NCI-H146 treated with DMSO at 0.1 percent for 48 hours (cell line): ENCODE measurements around the gene TSPYL2.

Experiments used
- DNase-seq: peaks from one replicate; lab custom pipeline; 2025; ENCODE audit not compliant: unreplicated experiment; lab: John Stamatoyannopoulos, UW

TSPYL2 gene

DNA sequence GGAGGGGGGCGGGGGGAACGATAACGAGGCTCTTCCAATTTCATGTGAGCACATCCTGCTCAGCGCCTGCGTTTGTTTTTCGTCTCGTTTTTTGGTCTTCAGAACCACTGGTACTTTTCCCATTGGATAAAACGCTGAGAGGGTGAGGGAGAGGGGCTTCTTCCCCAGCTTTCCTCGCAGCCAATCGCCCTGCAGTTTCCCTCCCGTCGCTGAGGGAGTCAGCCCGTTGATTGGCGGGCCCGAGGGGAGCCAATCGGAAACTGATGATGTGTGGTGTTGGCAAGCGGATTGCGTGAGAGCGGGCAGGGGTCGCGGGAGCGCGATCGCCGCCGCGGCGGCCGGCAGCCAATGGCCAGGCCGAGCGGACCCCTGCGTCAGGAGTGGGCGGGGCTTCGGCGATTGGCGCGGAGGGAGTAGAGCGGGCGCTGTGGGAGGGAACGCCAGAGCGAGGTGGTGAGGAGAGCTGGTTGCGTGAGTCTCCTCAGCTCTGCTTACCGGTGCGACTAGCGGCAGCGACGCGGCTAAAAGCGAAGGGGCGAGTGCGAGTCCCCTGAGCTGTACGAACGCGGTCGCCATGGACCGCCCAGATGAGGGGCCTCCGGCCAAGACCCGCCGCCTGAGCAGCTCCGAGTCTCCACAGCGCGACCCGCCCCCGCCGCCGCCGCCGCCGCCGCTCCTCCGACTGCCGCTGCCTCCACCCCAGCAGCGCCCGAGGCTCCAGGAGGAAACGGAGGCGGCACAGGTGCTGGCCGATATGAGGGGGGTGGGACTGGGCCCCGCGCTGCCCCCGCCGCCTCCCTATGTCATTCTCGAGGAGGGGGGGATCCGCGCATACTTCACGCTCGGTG is at the start of gene TSPYL2:
TSPYL2 (plus strand) TSS at position 443 of the 848 bp plus-strand sequence; CDS start at position 575, 132 bp downstream.
- peak; percentile 90 for DNase-seq

DNA sequence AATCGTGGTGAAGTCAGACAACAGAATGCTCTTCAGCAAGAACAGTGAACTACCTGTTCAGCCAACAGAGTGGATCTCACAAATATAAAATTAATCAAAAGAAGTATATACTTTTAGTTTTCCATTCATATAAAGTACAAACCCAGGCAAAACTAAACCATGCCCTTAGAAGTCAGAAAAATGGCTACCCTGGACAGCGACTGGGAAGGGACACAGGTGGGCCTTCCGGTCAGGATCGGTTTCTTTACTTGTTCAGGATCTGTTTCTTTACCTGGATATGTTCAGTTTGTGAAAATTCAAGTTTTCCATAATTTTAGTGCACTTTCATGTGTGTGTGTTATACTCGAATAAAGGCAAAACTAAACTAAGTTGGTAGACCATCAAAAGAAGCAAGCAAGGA is 46.0 kb upstream of the TSPYL2 start:
- no peak for DNase-seq

DNA sequence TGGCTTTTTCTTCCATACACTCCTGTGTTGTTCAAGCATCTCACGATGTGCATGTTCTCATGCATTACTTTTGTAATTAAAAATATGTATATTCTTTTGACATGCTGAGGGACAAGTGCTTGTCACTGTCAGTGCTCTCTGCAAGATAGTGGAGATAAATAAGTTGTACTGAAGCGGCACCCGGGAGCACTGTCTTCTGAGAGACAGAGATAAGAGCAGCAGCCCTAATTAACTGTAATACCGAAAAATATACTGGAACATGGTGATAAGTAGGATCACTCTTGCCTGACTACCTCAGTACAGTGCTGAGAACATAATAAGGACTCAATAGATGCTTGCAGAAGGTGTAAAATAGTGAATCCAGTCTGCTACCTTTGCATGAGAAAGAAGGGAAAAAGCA is 42.9 kb upstream of the TSPYL2 start:
- DNase-seq, result no peak

DNA sequence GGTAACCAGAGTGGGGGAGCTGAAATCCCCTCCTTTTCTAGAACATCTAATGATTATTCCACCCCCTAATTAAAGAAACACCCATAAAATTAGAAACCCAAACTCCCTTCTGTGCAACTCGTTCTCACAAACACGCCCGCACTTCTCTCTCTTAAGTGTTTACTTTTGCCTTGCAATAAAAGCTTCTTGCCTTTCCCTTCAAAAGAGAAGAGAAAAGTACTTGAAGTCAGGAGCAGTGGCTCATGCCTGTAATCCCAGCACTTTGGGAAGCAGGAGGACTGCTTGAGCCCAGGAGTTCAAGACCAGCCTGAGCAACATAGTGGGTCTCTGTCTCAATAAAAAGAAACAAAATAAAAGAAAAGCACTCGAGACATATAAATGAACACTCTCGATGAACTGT is 37.2 kb upstream of the TSPYL2 start:
- DNase-seq, result no peak

DNA sequence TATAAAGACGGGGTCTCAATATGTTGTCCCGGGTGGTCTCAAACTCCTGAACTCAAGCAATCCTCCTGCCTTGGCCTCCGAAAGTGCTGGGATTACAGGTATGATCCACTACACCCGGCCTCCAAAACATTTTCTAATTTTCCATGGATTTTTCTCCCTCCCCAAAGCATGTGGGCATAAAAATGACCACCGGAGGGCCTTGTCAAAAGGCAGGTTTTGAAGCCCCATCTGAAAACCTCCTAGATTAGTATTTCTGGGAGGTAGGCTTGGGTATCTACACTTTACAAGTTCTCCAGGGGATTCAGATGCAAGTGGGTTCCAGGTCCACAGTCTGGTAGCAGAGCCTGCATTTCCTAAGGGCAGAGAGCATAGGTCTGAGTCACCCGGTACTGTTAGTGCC is 34.9 kb upstream of the TSPYL2 start:
- no peak for DNase-seq

DNA sequence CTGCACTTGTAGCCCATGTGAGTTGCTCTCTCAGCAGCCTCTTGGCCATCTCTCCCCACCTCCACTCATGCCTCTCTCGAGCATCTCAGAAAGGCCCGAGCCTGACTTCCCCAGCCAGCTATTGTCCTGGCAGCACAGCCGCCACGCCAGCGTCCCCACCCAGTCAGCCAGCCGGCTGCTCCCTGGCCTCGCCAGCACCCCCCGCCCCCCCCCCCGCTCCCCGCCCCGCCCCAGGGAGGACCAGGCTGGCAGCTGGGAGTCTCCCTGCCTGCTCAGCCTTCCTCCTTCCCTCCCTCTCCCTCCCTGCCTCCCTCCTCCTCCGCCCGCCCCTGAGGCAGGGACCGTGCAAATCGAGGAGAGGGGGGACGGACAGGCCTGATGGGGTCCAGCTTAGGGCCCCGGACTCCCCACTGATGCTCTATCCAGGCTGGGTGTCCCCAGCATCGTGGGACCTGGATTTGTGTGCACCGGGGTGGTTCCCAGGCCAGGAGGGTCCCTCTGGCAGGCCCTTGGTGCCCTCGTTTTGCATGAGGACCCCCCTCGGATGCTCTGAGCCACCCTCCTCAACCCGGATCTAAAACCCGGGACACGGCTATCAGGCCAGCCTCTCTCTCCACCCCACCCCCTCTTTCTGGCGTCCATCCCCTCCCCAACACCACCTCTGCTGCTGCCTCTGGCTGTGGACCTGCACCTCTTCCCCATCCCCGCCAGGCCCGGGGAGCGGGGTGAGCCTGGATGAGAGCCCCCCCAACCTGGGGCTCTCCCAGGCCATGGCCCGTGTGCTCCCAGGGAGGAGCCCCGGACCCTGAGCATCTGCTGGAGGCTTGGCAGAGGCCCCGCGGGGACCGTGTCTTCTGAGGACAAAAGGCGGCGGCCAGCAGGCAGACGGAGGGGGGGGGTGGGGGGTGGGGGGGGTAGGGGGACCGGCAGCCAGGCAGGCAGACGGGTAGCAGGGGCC is 33.7 kb upstream of the TSPYL2 start, which contains the start of gene GPR173:
GPR173 (plus strand) TSS at position 621 of the 958 bp plus-strand sequence. CDS start 27,833 bp downstream, outside the sequence.
- DNase-seq, result peak; percentile 42

DNA sequence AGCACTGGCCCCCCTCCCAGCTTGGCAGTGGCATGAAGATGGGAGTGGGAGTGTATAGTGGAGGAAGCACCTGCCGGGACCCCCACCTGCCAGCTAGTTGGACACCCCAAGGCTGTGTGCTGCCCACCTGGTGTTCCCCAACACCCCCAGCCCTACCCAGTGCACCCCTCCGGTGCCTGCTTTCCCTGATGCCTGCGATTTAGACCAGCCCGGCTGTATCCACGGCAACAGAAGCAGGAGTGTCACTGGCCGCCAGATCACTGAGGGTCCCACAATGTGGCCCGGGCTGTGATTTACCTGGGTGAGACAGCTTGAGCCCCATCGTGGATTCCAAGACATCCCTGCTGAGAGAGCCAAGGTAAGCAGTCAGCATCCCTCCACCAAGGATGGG is 33.0 kb upstream of the TSPYL2 start:
- DNase-seq, result no peak

DNA sequence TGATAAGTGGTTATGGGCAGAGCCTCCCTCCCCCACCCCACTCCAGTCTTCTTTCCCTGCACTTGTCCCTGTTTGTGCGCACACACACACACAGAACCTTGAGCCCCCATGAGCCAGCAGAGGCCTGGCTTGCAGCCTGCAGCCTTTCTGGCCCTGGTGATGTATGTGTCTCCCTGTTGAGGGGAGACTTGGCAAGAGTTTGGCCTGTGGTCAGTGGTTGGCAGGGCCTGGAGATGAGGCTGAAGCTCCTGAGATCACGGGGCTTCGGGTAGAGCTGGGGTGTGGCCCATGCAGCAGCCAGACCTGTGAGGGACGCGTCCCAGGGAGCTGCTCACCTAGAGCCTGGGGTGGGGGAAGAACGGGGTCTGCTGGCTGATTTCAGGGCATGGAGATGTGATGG is 31.3 kb upstream of the TSPYL2 start:
- DNase-seq, result no peak

DNA sequence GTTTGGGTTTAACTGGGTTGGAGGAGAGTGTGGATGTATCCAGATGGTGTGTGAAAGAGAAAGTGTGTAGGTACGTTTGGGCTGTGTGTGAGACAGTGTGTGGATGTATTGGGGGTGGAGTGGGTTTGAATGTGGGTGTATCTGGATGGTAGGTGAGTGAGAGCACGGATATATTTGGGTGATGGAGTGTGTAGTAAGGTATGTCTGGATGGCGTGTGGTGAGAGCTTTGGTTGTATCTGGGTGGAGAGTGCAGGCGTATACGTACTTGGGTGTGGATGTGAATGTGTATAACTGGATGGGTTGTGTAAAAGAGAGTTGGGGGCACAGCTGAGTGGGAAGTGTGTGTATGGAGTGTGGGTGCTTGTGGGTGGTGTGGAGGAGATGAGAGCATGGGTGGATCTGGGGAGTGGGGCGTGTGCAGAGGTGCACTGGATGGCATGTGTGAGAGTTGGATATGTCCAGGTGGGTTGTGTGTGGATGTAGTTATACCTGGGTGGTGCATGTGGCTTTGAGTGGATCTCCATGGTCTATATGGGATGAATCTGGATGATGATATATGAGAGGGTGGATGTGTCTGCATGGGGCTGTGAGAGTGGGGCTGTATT is 26.8 kb upstream of the TSPYL2 start:
- no peak for DNase-seq

DNA sequence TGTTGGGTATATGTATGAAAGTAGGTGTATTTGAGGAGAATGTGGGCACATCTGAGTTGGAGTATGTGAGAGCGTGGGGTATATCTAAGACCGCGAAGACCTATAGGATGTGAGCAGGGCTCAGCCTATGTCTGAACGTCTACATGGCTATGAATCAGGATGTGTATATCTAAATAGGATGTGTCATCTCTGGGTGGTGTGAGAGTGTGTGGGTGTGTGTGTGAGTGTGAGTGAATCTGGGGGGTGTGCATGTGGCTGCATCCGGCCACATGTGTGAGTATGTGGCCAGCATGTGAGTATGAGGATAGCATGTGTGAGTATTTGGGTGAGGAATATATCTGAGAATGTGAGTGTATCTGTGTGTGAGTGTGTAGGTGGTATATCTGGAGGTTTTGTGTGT is 25.9 kb upstream of the TSPYL2 start:
- DNase-seq, result no peak

DNA sequence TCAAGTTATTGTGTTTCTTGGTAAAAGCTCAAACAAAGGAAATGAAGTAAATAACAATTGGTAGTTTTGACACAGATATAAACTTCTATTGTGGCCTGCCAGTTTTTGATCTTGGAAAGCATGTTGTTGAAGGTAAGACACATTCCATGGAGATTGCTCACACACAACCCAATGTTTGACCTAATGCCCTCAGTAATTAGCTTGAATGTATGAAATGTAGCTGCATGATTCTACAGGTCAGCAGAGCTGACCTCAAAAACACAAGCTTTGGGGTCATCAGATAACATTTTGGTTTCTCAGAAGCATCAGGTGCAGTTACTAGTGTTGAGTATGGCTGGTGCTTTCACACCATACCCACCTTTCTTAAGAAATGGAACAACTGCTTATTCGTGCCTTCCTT is 17.1 kb upstream of the TSPYL2 start:
- no peak for DNase-seq

DNA sequence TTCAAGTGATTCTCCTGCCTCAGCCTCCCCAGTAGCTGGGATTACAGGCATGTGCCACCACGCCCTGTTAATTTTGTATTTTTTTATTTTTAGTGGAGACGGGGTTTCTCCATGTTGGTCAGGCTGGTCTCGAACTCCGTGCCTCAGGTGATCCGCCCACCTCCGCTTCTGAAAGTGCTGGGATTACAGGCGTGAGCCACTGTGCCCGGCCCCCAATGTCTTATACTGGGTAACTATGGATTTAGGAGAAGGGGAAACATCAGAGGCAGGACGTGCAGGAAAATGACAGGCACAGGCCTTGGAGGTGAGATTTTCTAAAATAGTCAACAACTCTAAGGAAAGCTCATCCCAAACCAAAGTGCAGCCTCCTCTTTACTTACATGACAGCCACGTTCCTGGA is 11.1 kb upstream of the TSPYL2 start:
- DNase-seq, result no peak

DNA sequence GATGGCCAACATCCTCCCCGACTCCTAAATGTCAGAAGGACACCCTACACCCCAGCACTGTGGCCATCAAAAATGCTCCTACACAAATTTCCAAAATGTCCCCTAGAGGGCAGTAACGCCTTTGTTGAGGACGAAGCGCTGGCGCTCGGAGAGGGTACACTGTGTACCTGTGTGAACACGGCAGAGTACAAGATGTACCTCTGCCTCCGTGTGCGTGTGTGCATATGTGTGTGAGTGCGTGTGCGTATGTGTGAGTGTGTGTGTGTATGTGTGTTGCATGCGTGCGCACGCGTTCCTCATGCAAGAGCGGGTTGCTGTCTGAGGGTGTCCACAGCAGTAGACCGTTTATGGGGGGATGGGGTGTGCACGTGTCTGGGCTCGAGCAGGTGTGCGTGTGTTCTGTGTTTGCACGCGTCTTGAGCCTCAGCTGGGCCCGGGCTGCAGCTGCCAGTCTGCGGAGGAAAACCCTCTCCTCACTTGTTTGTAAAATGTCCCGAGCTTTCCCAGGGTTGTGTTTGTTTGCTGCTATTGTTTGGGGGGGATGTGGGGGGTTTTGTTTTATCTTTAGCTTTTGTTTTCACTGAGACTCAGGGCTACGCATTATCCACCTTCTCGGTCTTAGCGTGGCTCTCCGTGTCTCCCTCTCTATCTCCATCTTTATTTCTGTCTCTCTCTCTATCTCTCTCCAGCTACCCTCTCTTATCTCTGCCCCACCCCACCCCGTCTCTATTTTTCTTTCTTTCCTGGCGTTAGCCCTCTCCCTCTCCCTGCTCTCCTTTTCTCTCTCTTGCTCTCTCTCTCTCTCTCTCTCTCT is 10.4 kb upstream of the TSPYL2 start:
- DNase-seq, result peak; percentile 64

DNA sequence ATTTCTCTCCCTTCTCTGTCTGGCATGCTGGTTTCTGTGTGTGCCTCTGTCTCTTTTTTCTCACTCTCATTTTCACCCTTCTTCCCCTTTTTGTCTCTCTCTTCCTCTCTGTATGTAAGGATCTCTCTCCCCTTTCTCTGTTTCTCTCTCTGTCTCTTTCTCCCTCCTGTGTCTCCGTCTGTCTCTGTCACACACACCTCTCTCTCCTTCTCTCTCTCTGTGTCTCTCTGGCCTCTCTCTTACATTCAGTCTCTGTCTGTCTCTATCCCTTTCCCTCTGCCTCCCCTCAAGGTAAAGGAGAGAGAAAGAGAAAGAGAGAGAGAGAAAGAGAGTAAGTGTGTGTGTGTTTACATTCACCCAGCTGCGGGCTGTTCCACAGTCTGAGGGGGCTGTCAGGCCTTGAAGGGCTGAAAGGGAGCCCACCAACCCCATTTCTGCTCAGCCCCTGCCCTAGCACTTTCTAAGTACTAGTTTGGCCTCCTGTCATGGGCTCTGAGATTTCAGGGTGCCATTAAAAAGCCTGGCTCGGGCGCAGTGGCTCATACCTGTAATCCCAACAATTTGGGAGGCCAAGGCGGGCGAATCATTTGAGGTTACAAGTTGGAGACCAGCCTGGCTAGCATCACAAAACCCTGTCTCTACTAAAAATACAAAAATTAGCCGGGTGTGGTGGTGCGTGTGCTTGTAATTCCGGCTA is 9.6 kb upstream of the TSPYL2 start:
- no peak for DNase-seq

DNA sequence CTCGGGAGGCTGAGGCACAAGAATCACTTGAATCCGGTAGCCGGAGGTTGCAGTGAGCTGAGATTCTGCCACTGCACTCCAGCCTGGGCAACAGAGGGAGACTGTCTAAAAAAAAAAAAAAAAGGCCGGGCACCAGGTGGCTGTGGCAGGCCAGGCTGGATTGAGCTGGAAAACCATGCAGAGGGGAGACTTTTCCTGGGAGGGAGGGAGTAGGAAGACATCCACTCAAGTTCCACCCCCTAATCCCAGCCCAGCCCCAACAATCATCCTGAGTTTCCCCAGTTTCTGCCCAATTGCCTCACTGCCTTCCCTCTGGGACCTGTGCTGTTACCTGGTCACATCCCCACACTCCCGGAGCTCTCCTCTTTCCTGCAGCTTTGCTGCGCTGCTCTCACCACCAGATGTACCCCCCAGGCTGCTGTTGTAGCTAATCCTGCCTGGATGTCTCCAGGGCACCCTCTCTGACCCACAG is 9.0 kb upstream of the TSPYL2 start:
- DNase-seq, result peak; percentile 57

DNA sequence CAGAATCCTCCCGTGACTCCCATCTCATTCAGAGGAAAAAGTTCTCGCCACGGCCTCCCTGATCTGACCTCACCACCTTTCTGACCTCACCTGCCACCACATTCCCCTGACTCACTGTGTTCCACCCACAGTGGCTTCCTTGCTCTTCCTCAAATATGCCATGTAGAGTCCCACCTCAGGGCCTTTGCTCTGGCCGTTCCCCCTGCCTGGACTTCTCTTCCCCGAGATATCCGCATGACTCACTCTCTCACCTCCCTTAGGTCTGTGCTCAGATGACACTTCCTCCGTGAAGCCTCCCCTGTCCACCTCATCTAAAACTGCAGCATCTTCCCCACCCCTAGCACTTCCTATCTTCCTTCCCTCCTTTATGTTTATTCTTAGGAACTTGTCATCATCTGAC is 7.2 kb upstream of the TSPYL2 start:
- no peak for DNase-seq

DNA sequence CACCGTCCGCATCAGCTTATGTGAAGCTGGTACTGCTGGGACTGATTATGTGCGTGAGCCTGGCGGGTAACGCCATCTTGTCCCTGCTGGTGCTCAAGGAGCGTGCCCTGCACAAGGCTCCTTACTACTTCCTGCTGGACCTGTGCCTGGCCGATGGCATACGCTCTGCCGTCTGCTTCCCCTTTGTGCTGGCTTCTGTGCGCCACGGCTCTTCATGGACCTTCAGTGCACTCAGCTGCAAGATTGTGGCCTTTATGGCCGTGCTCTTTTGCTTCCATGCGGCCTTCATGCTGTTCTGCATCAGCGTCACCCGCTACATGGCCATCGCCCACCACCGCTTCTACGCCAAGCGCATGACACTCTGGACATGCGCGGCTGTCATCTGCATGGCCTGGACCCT is 5.5 kb upstream of the TSPYL2 start:
- no peak for DNase-seq

DNA sequence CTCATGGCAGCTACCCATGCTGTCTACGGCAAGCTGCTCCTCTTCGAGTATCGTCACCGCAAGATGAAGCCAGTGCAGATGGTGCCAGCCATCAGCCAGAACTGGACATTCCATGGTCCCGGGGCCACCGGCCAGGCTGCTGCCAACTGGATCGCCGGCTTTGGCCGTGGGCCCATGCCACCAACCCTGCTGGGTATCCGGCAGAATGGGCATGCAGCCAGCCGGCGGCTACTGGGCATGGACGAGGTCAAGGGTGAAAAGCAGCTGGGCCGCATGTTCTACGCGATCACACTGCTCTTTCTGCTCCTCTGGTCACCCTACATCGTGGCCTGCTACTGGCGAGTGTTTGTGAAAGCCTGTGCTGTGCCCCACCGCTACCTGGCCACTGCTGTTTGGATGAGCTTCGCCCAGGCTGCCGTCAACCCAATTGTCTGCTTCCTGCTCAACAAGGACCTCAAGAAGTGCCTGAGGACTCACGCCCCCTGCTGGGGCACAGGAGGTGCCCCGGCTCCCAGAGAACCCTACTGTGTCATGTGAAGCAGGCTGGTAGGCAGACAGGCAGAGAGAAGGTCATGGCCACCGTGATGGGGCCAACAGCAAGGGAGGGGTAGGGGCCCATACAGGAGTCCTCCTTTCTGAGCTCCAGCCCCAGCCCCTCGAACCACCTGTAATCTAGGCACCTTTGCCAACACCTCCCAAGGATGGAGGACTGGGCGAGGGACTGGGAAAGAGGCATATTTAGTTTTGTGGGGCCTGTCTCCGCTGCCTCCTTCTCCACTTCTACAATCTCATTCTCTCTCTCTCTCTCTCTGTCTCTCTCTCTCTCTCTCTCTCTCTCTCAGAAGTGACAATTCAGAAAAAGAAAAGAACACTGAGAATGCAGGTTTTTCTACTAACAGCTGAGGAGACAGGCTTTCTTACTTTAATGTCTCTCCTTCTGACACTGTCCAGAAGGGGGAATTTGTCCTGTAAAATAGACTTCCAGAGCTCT is 4.7 kb upstream of the TSPYL2 start:
- no peak for DNase-seq

DNA sequence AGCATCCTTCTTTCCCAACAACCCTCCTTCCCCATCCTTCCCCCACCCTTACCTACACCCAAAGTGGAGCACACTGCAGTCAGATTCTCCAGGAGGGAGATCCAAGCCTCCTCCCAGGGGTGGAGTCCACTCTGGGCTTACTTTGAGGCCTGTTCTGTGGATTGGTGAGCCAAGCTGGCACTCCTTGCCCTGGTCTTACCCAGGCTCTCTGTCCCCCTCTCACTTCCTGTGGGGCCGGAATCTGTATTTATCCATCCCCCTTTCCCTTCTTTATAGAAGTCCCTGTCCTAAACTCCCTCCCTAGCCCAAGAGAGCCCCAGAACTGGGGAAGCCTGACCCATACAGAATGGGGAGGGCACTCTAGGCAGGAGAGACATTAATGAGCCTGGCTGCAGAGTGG is 3.2 kb upstream of the TSPYL2 start:
- DNase-seq, result no peak
